NOMO-1 (cell line): ENCODE measurements around the gene ZFAND3.

ENCODE experiments used
- DNase-seq, 2 experiments: peaks; one replicate each; lab custom pipeline; 2025; ENCODE audit not compliant: unreplicated experiment in 2 of 2; lab: John Stamatoyannopoulos, UW

The ZFAND3 gene

DNA sequence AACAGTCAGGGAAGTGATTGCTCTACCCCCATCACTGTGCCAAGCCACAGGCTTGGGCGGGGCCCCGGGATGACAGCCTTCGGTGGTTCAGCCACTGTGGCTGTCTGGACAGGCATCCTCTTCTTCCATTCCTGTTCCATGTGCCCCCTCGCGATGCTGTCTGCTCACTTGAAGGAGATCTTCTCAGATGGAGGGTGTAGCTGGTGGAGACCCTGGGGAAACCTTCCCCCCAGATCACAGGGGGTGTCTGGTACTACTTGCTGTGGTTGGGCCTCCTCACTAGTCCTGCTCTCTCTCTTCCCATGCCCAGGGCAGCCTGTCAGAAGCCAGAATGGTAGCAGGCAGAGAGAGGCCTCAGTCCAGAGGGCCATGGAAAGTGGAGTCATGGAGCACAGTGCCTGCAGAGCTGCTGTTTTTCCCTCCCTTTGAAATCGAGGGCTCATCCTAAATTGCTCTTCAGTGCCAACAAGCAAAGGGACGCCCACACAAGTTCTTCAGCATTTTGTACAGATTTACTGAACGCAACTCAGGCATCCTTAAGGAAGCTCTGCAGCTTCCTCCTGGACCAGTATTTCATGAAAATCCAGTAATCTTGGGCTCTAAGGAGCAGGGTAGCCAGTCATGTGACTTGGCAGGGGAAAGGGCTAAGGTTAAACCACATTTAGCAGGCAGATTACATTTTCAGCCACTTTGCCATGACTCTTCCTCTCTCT, 326.6 kb downstream of the ZFAND3 start:
- DNase-seq: no peak

GRCh38 chr6:38146734-38147027, 327.2 kb downstream of the ZFAND3 start:
- DNase-seq: no peak

GRCh38 chr6:38148606-38149005, 329.1 kb downstream of the ZFAND3 start:
- no peak for DNase-seq

DNA sequence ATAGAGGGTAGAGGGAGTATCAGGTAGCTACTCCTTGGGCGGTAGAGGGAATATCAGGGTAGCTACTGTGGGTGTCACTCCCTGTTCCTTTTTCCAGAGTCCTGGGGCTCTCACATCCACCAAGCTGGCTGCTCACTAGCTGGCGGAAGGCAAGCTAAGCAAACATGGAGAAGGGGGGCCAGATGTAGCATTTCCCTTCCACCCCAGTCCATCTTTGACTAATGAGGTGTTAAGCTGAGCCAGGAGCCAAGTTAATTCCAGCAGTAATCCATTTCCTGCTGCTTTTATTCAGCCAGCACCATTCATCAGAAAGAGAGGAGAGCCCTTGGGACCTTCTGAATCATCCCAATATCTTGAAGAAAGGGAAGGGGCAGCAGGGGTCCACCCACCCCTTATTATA, 330.0 kb downstream of the ZFAND3 start:
- no peak for DNase-seq

DNA sequence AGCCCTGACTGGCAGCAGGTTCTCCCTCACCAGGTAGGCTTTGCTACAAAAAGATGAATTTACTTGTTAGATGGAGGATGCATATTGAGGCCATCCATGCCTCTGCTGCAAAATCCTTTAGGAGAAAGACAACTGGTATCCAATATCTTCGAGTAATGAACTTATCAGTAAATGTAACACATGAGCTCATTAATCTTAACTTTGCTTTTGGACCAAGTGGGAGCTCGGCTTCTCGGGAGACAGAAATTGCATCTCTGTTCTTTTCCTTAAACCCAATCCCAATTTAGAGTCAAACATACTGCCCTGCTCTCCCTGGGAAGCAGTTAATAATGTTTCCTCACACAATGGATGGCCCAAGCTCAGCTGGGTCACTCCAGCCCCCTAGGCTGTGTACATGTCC, 330.5 kb downstream of the ZFAND3 start:
- DNase-seq: no peak

GRCh38 chr6:38150681-38151296, 331.3 kb downstream of the ZFAND3 start:
- DNase-seq: no peak

DNA sequence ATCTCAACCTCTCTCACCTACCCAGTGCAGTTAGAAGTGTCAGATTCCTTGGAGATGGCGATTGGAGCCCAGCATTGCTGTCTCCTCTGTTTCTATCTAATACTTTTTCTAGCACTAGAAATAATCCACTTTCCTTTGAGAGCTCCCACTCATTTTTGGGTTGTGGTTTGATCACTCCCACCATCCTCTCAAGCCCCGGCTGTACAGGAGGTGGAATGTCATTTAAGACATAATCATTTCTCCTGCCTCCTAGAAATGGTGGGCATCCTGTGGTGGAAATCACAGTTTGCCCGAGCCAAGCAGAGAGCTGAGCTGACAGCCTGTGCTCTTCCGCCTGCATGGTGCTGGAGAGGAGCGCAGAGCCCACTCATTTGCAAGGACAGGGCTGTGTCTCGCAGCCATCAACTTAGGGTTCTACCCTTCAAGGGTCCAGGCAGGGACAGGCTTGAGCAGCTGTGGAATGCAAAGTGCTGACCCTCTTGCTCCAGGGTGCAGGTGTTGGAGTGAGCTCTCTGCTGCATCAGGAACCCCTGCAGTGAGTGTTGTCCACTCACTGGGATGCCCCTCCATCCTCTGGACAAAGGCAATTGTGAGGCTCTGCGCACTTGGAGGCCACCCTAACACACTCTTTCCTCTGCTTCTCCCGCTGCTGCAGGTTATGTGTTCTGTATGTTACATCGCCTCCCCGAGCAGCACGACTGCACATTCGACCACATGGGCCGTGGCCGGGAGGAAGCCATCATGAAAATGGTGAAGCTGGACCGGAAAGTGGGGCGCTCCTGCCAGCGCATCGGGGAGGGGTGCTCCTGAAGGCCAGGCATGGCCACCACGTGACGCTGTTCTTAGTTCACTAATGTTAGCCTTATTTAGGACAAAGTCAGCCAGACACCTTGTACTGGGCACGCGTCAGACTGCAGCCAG, 332.3 kb downstream of the ZFAND3 start:
- no peak for DNase-seq

DNA sequence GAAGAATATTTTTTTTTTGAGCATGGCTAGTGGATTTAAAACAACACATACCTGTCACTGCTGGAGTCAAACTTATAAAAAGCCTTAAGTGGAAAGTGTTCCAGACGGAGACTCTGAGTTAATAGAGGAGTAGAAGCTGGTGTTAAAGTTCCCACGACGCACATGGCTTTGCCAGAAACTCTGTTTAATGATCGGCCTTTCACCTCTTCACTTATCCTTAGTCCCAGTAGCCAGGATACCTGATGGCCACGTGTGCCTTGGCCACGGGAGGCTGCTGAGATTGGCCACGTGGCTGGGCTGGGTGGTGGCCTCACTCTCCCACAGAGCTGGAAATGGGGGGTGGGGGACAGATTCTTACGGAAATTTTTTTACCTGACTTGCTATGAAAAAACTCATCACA, 333.1 kb downstream of the ZFAND3 start:
- no peak for DNase-seq

DNA sequence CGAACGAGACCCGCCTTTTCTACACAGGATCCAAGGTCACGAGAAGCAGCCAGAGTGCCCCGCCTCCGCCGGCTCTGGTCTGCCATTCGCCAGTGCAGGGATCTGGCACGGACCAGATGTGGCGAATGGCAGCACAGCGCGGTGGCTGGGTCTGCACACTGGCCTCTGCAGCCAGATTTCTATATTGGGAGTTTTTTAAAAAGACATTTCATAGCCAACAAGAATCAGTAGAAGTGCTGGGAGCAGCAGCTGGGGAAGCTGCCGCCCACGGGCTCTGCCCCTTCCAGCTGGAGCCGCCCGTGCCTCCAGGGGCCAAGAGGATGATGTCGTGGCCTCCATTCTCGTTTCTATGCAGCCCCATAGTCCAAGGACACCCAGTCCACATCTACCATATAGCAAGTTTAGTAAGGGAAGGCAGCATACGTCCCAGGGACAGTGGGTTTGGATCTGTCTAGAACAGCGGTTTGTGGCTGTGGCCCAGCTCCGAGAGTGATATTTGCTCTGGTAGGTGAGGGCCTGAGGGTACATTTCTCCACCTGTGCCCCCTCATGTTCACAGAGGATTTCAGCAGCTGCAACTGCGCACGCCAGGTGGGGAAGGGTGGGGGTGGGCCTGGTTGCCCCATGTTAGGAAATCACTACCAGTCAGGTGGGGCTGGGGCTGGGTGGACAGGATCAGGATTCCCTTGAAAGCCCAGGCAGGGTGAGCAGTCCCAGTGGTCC, 333.7 kb downstream of the ZFAND3 start:
- DNase-seq: no peak

GRCh38 chr6:38153798-38154345, 334.3 kb downstream of the ZFAND3 start:
- no peak for DNase-seq

DNA sequence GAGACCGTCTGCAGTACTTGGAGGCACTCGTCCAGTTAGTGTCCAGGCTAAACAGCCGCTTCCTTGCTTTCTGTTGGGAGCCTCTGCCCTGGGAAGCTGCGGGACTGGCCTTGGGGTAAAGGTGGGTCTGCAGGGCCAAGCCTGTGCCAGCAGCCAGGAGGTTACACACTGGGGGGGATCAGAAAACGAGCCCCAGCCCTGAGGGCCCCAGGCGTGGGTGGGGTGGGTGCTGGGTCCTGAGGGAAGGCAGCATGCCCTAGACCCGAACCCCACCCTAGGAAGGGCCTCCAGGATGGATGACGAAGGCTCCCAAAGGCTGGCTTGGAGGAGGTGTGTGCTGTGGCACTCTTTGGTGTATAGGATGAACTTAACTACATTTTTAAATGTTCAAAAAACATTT, 335.2 kb downstream of the ZFAND3 start:
- DNase-seq: no peak

DNA sequence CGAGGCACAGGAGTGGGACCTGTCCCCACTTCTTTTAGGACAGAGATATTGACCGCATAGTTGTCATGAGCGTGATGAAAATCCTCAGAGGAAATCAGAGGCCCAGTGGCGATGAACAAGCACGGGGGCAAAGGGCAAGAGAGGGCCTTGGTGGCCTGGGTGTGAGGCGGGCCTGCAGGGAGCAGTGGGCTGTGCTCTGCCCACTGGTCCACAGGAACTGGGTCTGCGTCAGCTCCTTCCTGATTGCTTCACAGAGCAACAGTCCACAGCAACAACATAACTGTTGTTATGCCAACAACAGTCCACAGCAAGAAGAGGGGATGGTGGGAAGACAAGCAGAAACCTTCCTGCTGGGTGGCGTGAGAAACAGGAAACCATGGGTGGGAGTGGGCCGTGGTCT, 335.6 kb downstream of the ZFAND3 start:
- no peak for DNase-seq

DNA sequence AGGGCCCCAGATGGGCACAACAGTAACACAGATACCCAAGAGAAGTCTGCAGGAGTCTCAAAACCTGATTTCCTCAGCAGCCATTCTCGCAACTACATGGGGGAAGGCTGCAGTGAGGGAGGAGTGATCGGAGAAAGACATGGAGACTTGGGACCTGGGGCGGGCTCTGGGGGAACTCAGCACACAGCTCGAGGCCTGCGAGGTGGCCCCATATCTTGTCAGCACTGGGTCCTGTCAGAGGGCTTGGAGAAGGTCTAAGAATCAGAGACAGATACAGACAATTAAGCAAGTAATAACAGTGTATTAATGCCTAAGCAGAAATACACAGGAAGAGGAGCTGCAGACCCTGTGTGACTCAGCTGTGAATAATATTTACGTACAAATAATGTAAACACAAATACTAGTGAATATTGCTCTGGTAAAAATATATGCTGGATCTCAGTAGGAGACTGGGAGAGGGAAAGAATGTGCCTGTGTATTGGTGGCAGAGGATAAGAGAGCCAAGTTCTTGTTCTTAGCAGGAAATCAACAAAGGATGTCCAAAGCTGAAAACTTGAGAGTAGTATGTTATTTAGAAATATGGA, 336.2 kb downstream of the ZFAND3 start:
- DNase-seq: no peak

GRCh38 chr6:38156818-38157565, 337.5 kb downstream of the ZFAND3 start:
- DNase-seq: no peak

- DNase-seq: no peak
Measured at GRCh38 chr6:38157905-38158304, 338.4 kb downstream of the ZFAND3 start.

GRCh38 chr6:38158762-38159350, 339.3 kb downstream of the ZFAND3 start:
- no peak for DNase-seq

DNA sequence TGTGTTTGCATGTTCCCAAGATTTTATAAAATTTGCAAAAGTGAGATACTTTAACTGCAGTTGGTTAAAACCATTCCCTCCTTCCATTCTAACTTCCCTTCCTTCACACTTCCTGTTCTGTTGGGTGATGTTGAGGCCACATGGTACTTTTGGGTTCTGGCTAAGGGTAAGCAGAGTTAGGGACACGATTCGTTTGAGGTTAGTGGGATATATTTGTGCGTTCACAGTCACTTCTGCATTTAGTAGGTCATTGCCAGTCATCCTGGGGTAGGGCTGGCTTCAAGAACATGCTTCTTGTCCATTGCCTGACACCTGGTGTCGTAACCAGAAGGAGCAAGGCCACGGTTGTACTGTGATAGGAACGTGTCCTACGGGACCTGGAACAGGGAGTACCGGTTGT, 340.1 kb downstream of the ZFAND3 start:
- no peak for DNase-seq

- no peak for DNase-seq
Measured at GRCh38 chr6:38160831-38161230, 341.3 kb downstream of the ZFAND3 start.

- DNase-seq: no peak
Measured at GRCh38 chr6:38161331-38161730, 341.8 kb downstream of the ZFAND3 start.
